Pulmonary artery endothelial cell (primary cell): ENCODE data around the gene DPH5. TPM values are rescaled to one million over a fixed set of nuclear protein-coding genes. Genes with fewer than 3 reads are reported as not detected.
"Not testable (repeated sequence)": the region's sequence is repeated elsewhere in the genome, so short reads cannot be mapped to it uniquely, and the experiment has no call there.

Experiments used
- DNase-seq: peaks from one replicate; pipeline ENCODE4 v3.0.0-alpha.2; 2011; ENCODE audit warnings: low read depth, low spot score
- total RNA-seq: library from RNA; depleted of rRNA; stranded (reverse); fragments of >200 nt; gene quantifications from 2 replicates; pipeline ENCODE4 v1.2.3, GENCODE V29; 2014

The DPH5 gene
- total RNA-seq, 1 donor from 2014 or later: 27.6 TPM

GRCh38 chr1:100989306-100990077 is 36.1 kb downstream of the DPH5 start:
- DNase-seq: peak; percentile 68

- no peak for DNase-seq
Observed at GRCh38 chr1:100988121-100988520, 37.5 kb downstream of the DPH5 start.

GRCh38 chr1:100982793-100983192 is 42.8 kb downstream of the DPH5 start:
- DNase-seq: no peak

GRCh38 chr1:100979631-100980030 is 46.0 kb downstream of the DPH5 start:
- no peak for DNase-seq

GRCh38 chr1:100976936-100977335 is 48.6 kb downstream of the DPH5 start:
- no peak for DNase-seq

- DNase-seq: no peak
Observed at GRCh38 chr1:100972185-100972584, 53.4 kb downstream of the DPH5 start.

- no peak for DNase-seq
Observed at GRCh38 chr1:100971021-100971420, 54.6 kb downstream of the DPH5 start.

GRCh38 chr1:100969327-100969726 is 56.3 kb downstream of the DPH5 start:
- no peak for DNase-seq

GRCh38 chr1:100968621-100969020 is 57.0 kb downstream of the DPH5 start:
- DNase-seq: no peak

- no peak for DNase-seq
Observed at GRCh38 chr1:100960098-100960497, 65.5 kb downstream of the DPH5 start.

- no peak for DNase-seq
Observed at GRCh38 chr1:100959502-100960060, 66.0 kb downstream of the DPH5 start.

GRCh38 chr1:100955322-100955721 is 70.3 kb downstream of the DPH5 start:
- no peak for DNase-seq

- DNase-seq: no peak
Observed at GRCh38 chr1:100953960-100954730, 71.4 kb downstream of the DPH5 start.

GRCh38 chr1:100952970-100953369 is 72.6 kb downstream of the DPH5 start:
- DNase-seq: not testable (repeated sequence)

GRCh38 chr1:100952104-100952745 is 73.4 kb downstream of the DPH5 start:
- no peak for DNase-seq

GRCh38 chr1:100950781-100951180 is 74.8 kb downstream of the DPH5 start:
- DNase-seq: no peak

GRCh38 chr1:100950337-100950736 is 75.2 kb downstream of the DPH5 start:
- no peak for DNase-seq

GRCh38 chr1:100949515-100950158 is 75.9 kb downstream of the DPH5 start:
- DNase-seq: not testable (repeated sequence)

GRCh38 chr1:100948721-100949405 is 76.7 kb downstream of the DPH5 start:
- DNase-seq: not testable (repeated sequence)

- not testable (repeated sequence) for DNase-seq
Observed at GRCh38 chr1:100947816-100948215, 77.8 kb downstream of the DPH5 start.

- DNase-seq: not testable (repeated sequence)
Observed at GRCh38 chr1:100946064-100946463, 79.5 kb downstream of the DPH5 start.
